ENCODE results near the gene UPK1A.
"Not testable (repeated sequence)": the region's sequence is repeated elsewhere in the genome, so short reads cannot be mapped to it uniquely, and the experiment has no call there.

UPK1A gene

GRCh38 chr19:35644987-35645679 is 21.2 kb upstream of the UPK1A start:
- peak; percentile 54 for DNase-seq

DNA sequence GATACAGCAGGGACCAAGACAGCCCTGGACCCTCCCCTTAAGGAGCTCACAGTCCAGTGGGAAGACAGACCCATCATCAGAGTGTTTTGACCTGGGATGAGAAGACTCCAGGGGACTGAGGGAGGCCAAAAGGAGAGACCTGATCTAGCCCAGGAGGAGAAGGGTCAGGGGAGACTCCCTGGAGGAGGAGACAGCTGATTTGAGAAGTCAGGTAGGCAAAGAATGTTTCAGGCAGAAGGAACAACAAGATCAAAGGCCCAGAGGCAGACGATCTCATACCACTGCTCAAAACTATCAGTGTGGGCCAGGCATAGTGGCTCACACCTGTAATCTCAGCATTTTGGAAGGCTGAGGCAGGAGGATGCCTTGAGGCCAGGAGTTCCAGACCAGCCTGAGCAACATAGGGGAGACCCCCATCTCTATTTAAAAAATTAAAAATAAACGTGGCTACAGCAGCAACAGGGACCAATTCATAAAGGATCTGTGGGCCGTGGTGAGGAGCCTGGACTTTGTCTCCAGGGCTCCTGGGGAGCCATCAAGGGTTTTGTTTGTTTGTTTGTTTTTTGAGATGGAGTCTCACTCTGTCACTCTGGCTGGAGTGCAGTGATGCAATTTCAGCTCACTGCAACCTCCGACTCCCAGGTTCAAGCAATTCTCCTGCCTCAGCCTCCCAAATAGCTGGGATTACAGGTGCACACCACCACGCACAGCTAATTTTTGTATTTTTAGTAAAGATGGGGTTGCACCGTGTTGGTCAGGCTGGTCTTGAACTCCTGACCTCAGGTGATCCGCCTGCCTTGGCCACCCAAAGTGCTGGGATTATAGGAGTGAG is 20.4 kb upstream of the UPK1A start:
- no peak for DNase-seq

DNA sequence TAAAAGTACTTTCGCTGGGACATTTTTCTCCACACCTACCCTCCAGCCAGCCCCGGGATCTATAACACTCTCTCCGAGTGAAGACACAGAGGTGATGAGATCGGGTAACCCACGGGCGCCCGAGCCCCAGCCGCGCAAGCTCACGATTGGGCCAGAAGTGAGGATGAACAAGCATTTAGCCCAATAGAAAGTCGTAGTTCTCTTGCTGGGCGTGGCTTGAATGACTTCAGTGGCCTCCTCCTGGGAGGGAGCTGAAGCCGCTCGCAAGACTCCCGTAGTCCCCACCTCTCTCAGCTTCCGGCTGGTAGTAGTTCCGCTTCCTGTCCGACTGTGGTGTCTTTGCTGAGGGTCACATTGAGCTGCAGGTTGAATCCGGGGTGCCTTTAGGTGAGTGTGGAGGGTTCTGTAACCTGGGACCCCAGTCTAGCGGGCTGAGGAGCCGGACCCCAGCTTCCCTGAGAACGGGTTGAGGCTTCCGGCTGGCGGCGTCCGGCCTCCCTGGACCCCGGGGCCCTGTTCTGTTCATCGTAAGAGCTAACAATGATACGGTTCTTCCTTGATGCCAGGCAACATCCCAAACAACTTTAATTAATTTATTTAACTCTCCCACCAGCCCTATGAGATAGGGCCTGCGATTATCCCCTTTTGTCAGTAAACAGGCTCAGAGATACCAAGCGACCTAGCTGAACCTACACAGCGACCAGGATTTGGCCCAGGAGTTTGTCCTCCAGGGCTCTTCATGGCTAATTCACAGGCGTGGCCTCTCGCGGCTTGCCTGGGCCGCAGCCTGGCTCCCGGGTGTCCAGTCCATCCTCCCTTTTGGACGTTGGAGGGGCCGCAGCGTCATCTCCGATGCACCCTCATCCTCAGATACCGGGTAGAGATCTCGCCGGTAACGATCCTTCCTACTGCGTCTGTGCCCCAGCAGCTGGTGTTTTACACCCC is 18.0 kb upstream of the UPK1A start, which contains the start of gene COX6B1:
TSS of gene COX6B1 (plus strand) at position 307 of the 945 bp plus-strand sequence. CDS start 2,921 bp downstream, outside the sequence.
- peak; percentile 88 for DNase-seq

DNA sequence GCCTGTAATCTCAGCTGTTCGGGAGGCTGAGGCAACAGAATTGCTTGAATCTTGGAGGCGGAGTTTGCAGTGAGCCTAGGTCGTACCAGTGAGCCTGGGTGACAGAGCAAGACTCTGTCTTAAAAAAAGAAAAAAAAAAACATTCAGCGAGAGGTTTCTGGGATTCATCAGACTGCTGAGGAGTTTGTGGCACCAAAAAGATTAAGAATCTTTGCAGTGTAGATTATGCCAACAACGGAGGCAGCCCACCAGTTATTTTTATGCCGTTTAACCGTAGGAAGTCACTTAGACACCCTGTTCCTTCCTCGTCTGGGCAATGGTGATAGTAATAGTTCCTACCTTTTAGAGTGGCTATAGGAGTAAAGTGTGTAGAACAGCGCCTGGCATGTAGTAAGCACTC is 15.7 kb upstream of the UPK1A start:
- DNase-seq = no peak

DNA sequence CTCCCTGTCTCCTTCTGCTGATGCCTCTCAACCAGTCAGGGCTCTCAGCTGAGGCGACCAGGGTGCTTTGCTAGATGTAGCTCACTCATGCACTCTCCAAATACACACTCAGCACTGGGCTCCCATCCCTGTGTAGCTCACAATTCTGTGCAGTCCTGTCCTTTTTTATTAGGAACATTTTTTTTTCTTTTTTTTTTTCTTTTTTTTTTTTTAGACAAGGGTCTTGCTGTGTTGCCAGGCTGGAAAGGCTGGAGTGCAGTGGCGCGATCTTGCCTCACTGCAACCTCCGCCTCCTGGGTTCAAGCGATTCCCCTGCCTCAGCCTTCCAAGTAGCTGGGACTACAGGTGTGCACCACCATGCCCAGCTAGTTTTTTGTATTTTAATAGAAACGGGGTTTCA is 11.5 kb upstream of the UPK1A start:
- not testable (repeated sequence) for DNase-seq

GRCh38 chr19:35655600-35655999 is 10.7 kb upstream of the UPK1A start:
- no peak for DNase-seq

GRCh38 chr19:35656700-35657099 is 9.6 kb upstream of the UPK1A start:
- DNase-seq = no peak

- DNase-seq = no peak
Observed at GRCh38 chr19:35657904-35658700, 8.2 kb upstream of the UPK1A start.

GRCh38 chr19:35661995-35662340 is 4.3 kb upstream of the UPK1A start:
- DNase-seq = no peak

DNA sequence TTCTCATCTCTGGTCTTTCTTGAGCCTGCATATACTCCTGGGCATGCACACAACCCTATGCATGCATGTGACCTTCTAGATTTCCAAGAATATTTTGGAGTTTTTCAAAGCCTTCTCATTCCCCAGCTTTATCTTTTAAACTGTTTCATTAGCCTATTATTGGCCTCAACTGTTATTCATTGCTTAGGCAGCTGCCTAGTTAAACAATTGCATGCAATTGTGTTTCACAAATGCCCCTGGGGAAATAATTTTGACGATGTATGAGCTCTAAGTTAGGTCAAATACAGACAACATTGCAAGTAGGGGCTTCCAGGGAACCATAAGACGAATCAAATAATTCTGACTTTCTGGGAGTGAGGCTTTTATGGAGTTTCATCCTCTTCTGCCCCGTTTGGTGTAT is 2.3 kb upstream of the UPK1A start:
- no peak for DNase-seq

DNA sequence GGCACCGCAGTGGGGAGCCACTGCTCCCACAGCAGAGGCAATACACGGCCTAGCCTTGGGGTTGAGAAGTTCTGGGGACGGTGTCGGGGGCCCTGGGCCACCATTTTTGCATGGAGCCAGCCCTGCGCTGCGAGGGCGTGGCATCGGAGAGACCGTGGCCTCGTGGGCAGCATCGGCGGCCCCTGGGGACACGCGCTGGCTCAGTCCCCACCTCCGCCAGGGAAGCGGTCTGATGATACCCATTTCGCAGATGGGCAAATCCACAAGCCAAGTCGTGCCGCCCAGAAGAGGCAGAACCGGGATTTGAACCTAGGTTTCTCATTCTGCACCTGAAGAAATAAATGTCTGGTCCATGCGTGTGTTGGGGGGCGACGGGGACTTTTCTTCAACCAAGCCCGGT is 1.2 kb upstream of the UPK1A start:
- no peak for DNase-seq

GRCh38 chr19:35665604-35666003 is 713 bp upstream of the UPK1A start:
- no peak for DNase-seq

- DNase-seq = no peak
Observed at GRCh38 chr19:35669566-35669965, 3.2 kb downstream of the UPK1A start.

DNA sequence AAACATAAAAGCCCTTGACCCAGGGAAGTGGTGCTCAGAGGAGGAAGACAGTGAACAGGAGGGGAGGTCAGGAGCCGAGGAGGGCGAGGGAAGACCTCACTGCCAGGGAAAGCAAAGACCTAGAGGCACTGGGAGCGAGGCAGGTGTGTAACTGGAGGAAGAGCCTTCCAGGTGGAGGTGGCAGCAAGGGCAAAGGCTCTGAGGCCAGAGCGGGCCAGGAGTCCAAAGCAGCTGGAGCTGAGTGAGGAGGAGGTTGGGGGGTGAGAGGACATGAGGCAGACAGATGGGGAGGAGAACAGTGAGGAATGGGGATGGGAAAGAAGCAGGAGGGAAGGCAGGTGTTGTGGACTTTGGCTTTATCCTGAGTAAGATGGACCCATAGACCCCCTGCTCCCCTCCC is 3.7 kb downstream of the UPK1A start:
- DNase-seq = no peak

- DNase-seq = no peak
Observed at GRCh38 chr19:35670686-35671085, 4.4 kb downstream of the UPK1A start.

DNA sequence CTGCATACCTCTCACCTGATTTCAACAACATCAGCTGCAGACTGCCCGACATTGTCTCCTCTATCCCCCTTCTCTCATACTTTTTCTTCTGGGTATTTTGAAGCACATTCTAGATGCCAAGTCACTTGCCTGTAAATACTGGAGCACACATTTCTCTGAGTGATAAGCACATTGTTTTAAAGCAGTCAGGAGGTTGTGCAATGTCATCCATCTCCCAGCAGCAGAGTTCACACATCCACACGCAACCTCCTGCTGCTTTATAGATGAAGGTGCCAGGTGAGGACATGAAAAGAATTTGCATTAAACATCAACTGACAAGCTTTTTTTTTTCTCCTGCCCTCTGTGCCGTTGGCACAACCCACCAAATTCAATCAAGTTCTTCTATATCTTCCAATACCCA is 5.5 kb downstream of the UPK1A start:
- no peak for DNase-seq

- peak; percentile 11 for DNase-seq
Observed at GRCh38 chr19:35673121-35673804, 6.9 kb downstream of the UPK1A start.

DNA sequence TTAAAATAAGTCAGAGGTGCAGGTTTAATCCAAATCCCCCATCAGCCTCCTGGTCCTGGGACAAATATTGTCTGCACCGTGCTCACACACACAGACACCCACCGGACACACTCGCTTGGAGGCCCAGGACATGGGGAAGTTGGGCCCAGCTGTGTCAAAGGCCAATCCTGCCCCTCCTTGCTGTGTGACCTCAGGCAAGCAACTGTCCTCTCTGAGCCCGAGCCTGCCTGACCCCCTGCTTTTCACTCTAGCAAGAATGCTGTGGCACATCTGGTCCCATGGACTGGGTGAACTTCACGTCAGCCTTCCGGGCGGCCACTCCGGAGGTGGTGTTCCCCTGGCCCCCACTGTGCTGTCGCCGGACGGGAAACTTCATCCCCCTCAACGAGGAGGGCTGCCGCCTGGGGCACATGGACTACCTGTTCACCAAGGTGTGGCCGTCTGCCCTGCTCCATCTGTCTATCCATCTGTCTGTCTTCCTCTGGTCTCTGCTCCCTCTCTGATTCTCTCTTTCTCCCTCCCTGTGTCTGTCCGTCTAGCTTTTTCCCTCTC is 9.3 kb downstream of the UPK1A start:
- no peak for DNase-seq

DNA sequence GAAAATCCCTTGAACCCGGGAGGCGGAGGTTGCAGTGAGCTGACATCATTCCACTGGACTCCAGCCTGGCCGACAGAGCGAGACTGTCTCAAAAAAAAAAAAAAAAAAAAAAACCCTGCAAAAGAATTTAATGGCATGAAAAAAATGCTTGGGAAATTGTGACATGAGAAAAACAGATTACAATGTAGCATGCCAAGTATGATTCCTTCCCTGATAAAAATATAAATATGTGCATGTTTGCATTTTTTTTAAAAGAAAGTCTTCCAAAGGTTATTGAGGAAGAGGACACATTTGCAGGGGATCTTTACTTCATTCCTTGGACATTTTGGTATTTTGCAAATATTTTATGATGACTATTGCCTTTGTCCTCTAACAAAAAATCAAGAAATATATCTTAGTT is 23.5 kb downstream of the UPK1A start:
- DNase-seq = no peak

- DNase-seq = not testable (repeated sequence)
Observed at GRCh38 chr19:35691106-35691505, 24.8 kb downstream of the UPK1A start.

GRCh38 chr19:35692010-35692409 is 25.7 kb downstream of the UPK1A start:
- no peak for DNase-seq
